HG03064 (cell line): ENCODE data around the gene SAMD5.

Experiments
- ATAC-seq: cut with Tn5 transposase; IDR thresholded peaks from one replicate; pipeline ENCODE4 v1.9.1; 2021; ENCODE audit warnings: low read depth; ENCODE audit not compliant: unreplicated experiment

The SAMD5 gene

GRCh38 chr6:147564556-147564955, 56.1 kb downstream of the SAMD5 start:
- no peak for ATAC-seq

GRCh38 chr6:147566244-147566898, 57.9 kb downstream of the SAMD5 start:
- no peak for ATAC-seq

DNA sequence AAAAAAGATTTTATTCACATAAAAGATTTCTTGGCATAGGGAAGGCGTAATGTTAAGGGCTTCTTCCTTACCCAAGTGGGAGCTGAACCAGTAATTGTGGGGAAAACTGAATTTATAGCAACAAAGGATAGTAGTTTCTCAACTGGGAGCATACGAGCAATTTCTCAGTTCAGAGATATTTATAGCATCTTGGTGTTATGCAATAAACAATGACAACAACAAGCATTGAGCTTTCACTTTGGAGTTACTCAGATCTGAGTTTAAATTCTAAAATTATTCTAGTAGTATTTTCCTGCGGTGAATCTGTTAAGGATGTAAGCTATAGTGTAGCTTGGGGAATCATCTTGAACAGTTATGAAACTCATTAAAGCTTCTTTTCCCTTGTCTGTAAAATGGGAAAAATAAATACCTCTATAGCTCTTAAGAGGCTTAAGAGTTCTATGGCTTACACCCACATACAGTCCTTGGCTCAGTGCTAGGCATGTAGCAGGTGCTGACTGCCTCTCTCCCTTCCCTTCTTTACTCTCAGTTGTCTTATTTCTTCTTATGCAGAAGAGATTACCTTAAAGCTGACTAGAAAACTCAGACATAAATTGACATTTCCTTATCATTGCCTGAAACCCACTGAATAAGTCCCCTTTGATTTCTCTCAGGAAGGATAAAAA, 58.8 kb downstream of the SAMD5 start:
- no peak for ATAC-seq

- no peak for ATAC-seq
Measured at GRCh38 chr6:147569788-147570187, 61.3 kb downstream of the SAMD5 start.

GRCh38 chr6:147570681-147571080, 62.2 kb downstream of the SAMD5 start:
- no peak for ATAC-seq

- no peak for ATAC-seq
Measured at GRCh38 chr6:147577488-147577887, 69.0 kb downstream of the SAMD5 start.

GRCh38 chr6:147578159-147578558, 69.7 kb downstream of the SAMD5 start:
- no peak for ATAC-seq

DNA sequence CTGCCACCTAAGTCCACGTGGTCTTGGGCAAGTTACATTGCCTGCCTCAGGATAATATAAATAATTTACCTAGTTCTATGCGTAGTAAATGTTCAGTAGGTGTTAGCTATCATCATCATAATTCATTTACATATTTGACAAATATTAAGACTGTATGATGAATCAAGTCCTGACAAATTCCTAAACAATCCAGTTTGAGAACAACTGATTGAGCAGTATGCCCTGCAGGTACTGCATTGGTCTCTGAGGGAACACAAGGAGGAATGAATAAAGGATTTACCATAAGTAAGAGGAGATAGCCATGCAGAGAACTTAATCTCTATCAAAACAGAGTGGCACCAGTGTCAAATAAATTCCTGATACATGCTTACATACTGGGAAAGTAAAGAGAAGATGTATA, 70.4 kb downstream of the SAMD5 start:
- no peak for ATAC-seq

GRCh38 chr6:147579667-147580066, 71.2 kb downstream of the SAMD5 start:
- ATAC-seq: no peak

- no peak for ATAC-seq
Measured at GRCh38 chr6:147582991-147583390, 74.5 kb downstream of the SAMD5 start.

GRCh38 chr6:147585256-147585655, 76.8 kb downstream of the SAMD5 start:
- ATAC-seq: no peak

DNA sequence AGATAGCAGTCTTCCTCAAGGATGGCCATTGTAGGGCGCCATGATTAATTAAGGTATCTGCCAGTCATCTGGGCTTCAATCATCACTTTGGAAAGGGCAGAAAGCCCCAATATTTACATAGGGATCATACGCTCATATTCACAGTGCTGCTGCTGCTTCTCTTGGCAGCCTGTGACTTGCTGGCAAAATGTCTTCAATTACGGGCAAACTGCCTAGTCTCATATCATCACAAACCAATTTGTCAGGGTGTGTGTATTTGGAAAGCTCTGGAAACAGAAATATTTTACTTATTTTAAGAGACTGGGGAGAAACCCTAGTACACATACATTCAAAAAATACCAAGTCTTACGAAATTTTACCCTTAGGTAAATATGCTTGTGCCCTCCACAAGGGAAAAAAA, 77.6 kb downstream of the SAMD5 start:
- ATAC-seq: no peak

DNA sequence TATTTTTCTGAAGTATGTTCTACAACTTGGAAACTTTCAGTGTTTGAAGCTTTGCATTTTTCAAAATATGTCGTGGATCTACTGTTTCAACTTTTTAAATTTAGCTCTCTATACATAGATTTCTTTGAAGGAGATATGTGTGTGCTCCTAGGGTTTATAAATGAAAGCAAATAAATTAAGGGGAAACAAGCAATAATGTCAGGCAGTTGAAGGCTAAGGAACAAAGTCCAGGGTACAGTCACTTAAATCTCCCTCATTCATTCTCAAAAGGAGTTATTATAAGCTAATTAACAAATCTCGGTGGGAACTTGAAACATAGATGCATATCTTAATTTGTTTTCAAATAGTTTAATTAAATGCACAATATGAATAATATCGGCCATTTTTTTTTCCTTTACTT, 79.4 kb downstream of the SAMD5 start:
- no peak for ATAC-seq

- no peak for ATAC-seq
Measured at GRCh38 chr6:147588469-147588868, 80.0 kb downstream of the SAMD5 start.

DNA sequence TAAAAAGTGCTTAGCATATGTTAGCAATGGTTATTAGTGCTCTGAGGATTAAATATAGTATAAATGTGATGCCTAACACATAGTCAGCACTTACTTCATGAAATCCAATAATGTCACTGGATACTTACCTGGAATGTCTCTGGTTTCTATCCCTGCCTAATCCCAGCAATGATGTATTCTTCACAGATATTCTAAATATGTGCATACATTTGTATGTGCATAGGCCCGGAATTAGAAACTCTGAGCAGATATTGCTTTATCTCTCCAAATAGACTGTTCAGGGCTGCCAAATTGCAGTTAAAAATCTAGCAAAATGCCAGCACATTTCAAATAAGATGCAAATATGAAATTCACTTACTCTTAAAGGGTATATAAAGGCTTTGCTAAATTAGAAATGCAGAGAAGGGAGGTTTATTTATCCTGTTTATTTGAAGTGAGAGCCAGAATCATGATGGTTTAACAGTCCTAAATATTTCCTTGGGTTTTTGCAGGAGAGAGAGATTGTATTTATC, 81.3 kb downstream of the SAMD5 start:
- ATAC-seq: no peak

GRCh38 chr6:147595961-147596360, 87.5 kb downstream of the SAMD5 start:
- ATAC-seq: no peak

DNA sequence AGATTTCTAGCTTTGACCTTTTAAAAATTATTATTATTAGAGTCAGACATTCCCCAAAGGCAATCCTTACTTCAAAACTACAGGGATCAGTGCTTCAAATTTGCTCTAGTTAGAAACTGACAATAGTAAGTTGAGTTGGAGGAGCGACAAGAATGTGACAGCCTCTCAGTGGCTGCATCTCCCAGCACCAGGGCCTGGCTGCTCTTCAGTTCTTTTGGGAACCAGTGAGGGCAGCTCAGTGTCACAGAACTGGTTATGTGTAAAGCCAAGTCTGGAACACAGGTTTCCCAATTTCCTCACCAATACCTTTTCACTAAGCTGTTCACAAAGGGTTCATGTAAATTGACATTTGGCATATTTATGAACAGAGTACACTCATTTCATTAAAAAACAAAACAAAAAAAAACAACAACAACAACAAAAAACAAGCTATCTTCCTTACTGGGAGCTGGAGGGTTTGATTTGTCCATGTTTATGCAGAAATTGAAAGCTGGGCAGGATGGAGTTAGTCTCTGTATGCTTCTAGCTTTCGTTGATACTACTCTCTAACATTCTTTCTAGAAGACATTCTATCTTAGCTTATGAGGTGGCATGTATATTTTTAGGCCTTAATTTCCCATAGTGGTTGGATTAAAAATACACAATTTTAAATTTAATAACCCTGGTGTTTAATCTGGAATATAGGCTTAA, 95.0 kb downstream of the SAMD5 start:
- no peak for ATAC-seq

DNA sequence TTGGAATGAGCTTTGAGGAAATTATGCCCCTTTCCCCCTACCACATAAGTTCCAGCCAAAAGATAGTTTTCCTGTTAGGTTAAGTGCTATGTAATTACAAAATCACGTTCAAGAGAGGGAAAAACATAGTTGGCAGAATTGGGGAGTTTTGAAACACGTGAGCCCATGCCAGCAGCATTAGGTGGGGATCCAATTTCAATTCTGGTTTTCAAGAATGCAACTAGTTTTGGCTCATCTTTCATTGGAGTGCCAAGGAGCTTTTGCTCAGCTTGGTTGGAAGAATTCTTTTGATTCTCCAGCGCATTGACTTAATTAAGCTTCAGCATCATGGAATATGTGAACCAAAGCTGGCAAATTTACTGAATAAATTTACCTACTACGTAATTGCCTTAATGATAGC, 95.9 kb downstream of the SAMD5 start:
- no peak for ATAC-seq

DNA sequence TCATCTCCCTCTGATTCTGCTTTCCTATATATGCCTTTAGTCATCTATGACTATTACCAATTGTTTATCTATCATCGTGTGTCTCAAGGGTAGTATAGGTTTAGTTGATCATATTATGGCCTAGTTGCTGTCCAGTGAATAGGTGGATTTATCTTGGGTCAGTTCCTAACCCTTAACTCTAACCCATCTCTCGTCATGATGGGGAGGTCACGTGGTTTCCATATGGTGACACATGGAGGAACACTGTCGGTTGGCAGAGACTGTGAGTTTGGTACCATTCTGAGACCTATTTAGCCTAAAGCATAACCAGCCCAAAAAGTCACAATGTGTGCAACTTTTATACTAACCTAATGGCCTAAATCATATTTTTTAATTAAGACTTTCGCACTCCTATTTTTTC, 103.5 kb downstream of the SAMD5 start:
- no peak for ATAC-seq

GRCh38 chr6:147614501-147614900, 106.0 kb downstream of the SAMD5 start:
- no peak for ATAC-seq

DNA sequence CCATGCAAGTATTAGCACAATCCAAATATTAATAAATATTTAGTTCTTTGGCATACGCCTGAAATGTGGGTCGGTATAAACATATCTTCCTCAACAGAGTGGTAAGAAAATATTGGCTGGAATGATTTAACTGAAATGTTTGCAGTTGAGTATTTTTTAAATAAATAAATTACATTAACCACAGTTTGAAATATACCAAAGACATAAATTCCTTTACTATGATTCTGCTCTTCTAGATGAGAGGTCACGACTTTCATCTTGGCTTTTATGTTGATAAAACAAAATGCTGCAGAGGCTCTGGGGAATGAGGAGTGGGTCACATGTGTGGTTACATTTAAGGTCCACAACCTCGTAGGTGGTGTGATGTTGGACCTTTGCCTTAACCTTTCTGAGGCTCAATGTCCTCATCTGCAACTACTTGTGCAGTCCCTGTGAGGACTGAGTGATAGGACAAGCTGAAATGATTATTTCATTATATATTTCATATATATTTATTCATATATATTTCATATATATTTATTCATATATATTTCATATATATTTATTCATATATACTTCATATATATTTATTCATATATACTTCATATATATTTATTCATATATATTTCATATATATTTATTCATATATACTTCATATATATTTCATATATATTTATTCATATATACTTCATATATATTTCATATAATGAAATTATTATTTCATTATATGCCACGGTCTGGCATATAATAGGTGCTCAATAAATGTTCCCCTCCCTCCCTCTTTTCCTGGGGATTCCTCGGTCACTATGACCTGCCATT, 107.4 kb downstream of the SAMD5 start:
- no peak for ATAC-seq
